ENCODE measurements around the gene NCKAP5.

The NCKAP5 gene

DNA sequence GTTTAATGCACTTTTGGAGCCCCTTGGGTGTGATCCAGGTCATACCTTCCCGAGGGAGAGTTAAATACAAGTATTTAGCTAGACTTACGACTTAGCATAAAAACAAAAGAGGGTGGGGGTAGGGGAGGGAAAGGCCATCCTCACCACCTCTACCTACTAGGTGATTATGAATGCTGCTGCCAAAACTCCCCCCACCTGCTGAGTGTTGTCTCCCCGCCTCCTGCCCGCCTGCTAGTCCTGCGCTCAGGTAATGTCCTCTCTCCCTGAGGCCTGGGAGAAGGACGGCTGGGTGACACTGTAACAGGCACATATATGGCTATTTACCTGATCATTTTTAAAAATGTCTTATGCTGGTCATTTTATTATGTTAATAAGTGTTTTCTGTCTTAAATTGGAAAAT lies 3.0 kb upstream of the NCKAP5 start:
- in situ Hi-C loops (cut with MboI; ENCODE audit: low sequenced_read_pairs, unreplicated experiment): no loop called here
- TF ChIP-seq, protein P1, sequence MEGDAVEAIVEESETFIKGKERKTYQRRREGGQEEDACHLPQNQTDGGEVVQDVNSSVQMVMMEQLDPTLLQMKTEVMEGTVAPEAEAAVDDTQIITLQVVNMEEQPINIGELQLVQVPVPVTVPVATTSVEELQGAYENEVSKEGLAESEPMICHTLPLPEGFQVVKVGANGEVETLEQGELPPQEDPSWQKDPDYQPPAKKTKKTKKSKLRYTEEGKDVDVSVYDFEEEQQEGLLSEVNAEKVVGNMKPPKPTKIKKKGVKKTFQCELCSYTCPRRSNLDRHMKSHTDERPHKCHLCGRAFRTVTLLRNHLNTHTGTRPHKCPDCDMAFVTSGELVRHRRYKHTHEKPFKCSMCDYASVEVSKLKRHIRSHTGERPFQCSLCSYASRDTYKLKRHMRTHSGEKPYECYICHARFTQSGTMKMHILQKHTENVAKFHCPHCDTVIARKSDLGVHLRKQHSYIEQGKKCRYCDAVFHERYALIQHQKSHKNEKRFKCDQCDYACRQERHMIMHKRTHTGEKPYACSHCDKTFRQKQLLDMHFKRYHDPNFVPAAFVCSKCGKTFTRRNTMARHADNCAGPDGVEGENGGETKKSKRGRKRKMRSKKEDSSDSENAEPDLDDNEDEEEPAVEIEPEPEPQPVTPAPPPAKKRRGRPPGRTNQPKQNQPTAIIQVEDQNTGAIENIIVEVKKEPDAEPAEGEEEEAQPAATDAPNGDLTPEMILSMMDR (IDR thresholded peaks at IDR 0.05; ENCODE audit: borderline replicate concordance, control extremely low read depth, extremely low read depth, insufficient read depth, missing control alignments): no peak
- no peak for DNase-seq (ENCODE audit: low spot score)

DNA sequence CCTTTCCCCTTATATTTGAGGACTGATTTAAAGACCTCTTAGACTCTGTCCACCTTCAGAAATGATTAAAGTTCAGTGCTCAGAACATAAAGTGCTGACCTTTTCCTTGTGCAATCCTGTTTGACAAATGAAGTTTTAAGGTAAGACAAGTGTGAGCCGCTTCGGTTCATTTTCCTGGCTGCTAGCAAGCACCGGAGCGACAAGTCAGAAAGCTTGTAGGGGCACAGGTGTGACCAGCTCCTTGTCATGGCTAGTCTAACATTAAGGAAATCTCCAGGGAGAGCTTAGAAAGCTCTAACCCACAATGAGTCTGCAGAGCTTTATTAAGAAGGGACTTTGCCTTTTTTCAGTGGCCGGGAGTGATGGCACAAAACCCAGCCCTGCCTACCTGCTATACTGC lies 2.3 kb upstream of the NCKAP5 start:
- TF ChIP-seq, protein P1 (IDR thresholded peaks at IDR 0.05; ENCODE audit: borderline replicate concordance, control extremely low read depth, extremely low read depth, insufficient read depth, missing control alignments): no peak
- no peak for DNase-seq (ENCODE audit: low spot score)
- in situ Hi-C loops (cut with MboI; ENCODE audit: low sequenced_read_pairs, unreplicated experiment): no loop called here

DNA sequence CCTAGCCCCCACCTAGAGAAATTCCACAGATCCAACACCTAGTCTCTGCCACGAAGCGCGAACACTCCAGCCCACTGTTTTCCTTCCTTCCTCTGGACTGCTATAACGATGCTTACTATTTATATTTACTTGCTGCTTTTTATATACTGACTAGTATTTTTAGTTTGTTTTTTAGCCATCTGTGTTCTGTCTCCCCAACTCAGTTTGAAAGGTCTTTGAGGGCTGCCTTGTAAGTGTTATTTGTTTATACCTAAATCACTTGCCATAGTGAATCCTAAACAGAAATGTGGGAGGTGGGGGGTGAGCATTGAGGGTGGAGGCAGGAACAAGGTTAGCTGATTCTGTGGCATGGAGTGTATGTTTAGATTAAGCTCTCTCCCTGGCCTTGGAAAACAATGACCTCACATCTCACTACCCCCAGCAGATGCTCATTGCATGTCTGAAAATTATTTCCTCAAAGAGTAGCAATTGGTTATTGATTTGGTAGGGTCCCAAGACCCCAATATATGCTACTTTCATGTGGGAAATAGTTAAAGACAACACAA lies 1.1 kb upstream of the NCKAP5 start:
- in situ Hi-C loops (cut with MboI; ENCODE audit: low sequenced_read_pairs, unreplicated experiment): no loop called here
- no peak for DNase-seq (ENCODE audit: low spot score)
- TF ChIP-seq, protein P1 (IDR thresholded peaks at IDR 0.05; ENCODE audit: borderline replicate concordance, control extremely low read depth, extremely low read depth, insufficient read depth, missing control alignments): no peak

DNA sequence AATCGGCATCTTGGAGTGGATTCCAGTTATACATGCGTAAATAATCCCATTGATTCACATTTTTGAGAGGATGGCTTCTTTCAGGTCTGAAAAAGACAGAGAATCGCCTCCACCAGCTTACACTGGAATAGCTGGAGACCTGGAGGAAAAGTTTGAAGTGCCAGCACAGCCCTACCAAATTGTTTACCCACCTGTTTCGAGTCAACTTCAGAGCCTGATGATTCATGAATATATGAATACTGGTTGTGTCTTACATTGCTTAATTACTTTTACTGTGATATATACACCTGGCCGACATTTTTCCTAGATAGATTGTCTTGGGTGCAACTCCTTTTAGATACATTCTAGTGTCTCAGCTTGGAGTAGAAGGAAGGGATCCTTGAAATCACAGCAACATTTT lies 335 bp upstream of the NCKAP5 start:
- TF ChIP-seq, protein P1 (IDR thresholded peaks at IDR 0.05; ENCODE audit: borderline replicate concordance, control extremely low read depth, extremely low read depth, insufficient read depth, missing control alignments): no peak
- in situ Hi-C loops (cut with MboI; ENCODE audit: low sequenced_read_pairs, unreplicated experiment): no loop called here
- DNase-seq (ENCODE audit: low spot score): no peak

DNA sequence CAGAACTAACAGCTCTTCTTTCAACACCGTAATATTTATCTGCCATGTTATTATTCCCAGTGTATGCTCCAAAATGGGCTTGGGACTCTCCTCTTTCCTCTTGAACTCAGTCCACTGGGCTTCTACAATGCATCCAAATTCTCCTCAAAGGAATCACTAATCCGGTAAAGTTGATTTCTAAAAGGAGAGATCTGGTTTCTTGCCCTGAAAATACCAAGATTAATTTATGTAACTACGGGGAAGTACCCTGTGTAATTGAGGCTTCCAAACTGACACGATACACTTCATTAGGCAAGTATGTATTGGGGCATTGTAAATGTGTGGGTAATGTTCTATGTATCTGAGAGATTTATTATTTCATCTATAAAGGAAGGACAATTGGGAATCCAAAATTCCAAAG lies 5.7 kb downstream of the NCKAP5 start:
- in situ Hi-C loops (cut with MboI; ENCODE audit: low sequenced_read_pairs, unreplicated experiment): no loop called here
- no peak for DNase-seq (ENCODE audit: low spot score)
- TF ChIP-seq, protein P1 (IDR thresholded peaks at IDR 0.05; ENCODE audit: borderline replicate concordance, control extremely low read depth, extremely low read depth, insufficient read depth, missing control alignments): no peak

DNA sequence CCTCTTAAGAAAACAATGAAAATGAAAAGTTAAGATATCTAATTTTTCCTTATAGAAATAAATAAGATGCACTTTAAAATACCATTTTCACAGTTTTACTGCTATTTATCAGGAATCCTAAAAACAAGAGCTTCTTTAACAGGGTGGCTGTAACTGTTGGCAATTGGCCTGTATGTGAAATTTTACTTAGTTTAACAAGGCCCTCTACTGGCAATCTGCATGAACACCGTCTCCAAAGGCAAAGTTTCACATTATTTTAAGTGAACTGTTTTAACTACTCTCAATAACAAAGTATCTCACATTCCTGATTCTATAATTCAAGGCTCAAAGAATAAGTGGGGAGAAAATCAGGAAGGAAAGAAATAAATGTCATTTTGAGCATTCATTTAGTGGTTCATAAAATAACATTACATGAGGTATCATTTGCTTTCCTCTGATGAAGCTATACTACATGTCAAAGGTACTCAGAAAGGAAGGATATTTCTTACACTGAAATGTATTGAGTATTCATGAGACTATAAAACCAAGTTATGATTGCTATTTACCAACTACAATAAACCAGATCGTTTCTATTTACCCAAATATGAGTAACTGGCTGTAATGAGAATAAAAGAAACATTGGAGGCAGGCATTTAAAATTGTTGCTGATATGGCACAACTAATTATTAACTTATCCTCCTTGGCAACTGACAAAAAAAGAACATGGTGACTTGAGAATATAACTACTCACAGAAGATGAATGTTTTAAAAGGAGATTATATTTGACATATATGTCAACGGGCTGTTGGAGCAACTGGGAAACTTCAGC lies 7.0 kb downstream of the NCKAP5 start:
- DNase-seq (ENCODE audit: low spot score): peak; percentile 23
- TF ChIP-seq, protein P1 (IDR thresholded peaks at IDR 0.05; ENCODE audit: borderline replicate concordance, control extremely low read depth, extremely low read depth, insufficient read depth, missing control alignments): no peak
- in situ Hi-C loops (cut with MboI; ENCODE audit: low sequenced_read_pairs, unreplicated experiment): no loop called here
